Measurements from ENCODE around the gene SLN. TPM values are rescaled to one million over a fixed set of nuclear protein-coding genes. Genes with fewer than 3 reads are reported as not detected.

The SLN gene
- total RNA-seq, 1 experiment from 2014 or later = 0.40 TPM

- CTCF ChIA-PET = no interaction called here
Observed at GRCh38 chr11:107744736-107745135, 32.9 kb upstream of the SLN start.

GRCh38 chr11:107743191-107743590 is 31.3 kb upstream of the SLN start:
- peaks cover 54% of the 10 kb centered on the region for H3K27me3 ChIP-seq (ENCODE audit: low read length)
- H3K36me3 ChIP-seq (ENCODE audit: low read depth, low read length) = no peaks in the 10 kb centered on the region
- H3K4me3 ChIP-seq (ENCODE audit: low read length) = no peak overlapping the region
- H4K20me1 ChIP-seq (ENCODE audit: low read length) = no peaks in the 10 kb centered on the region
- H3K9ac ChIP-seq (ENCODE audit: low read length) = no peak overlapping the region
- H3K9me3 ChIP-seq (ENCODE audit: low read length) = no peaks in the 10 kb centered on the region
- no peak overlapping the region for H3K27ac ChIP-seq (ENCODE audit: low read length)
- TF ChIP-seq CTCF (conservative IDR thresholded peaks at IDR 0.05; ENCODE audit: low read depth, low read length) (no peak), EZH2phosphoT487 (IDR thresholded peaks at IDR 0.05; ENCODE audit: borderline replicate concordance, low read length) (no peak), EZH2 (IDR thresholded peaks at IDR 0.05; ENCODE audit: low read length, unreplicated experiment) (no peak)
- BruUV-seq (replicated peaks) = no TSS peak
- no peak overlapping the region for H2AFZ ChIP-seq (ENCODE audit: low read length)
- H3K4me2 ChIP-seq (ENCODE audit: low read length) = no peak overlapping the region
- no peaks in the 10 kb centered on the region for H3K9me2 ChIP-seq (replicated peaks; ENCODE audit: low read length)
- H3K79me2 ChIP-seq (ENCODE audit: low read length) = no peaks in the 10 kb centered on the region
- DNase-seq (no peak), ATAC-seq (no peak)
- H3K4me1 ChIP-seq (ENCODE audit: insufficient read depth, low read length) = no peaks in the 10 kb centered on the region
- ChIA-PET CTCF (no interaction called here), POLR2A (ENCODE audit: unreplicated experiment) (no interaction called here)
- no peaks in the 10 kb centered on the region for H3F3A ChIP-seq (ENCODE audit: low read length, unreplicated experiment)
- intact Hi-C loops (cut with micrococcal nuclease) = no loop called here

More at GRCh38 chr11:107744736-107745135, 32.9 kb upstream of the SLN start:
- H3K79me2 ChIP-seq (ENCODE audit: low read length) = no peaks in the 10 kb centered on the region
- H4K20me1 ChIP-seq (ENCODE audit: low read length) = no peaks in the 10 kb centered on the region
- no peak for ATAC-seq
- no peak overlapping the region for H3K4me3 ChIP-seq (ENCODE audit: low read length)
- no peaks in the 10 kb centered on the region for H3K4me1 ChIP-seq (ENCODE audit: insufficient read depth, low read length)
- DNase-seq = no peak
- POLR2A ChIA-PET (ENCODE audit: unreplicated experiment) = no interaction called here
- TF ChIP-seq EZH2phosphoT487 (IDR thresholded peaks at IDR 0.05; ENCODE audit: borderline replicate concordance, low read length) (no peak), EZH2 (IDR thresholded peaks at IDR 0.05; ENCODE audit: low read length, unreplicated experiment) (no peak), CTCF (conservative IDR thresholded peaks at IDR 0.05; ENCODE audit: low read depth, low read length) (no peak)
- no peak overlapping the region for H2AFZ ChIP-seq (ENCODE audit: low read length)
- H3K9ac ChIP-seq (ENCODE audit: low read length) = no peak overlapping the region
- no peak overlapping the region for H3K4me2 ChIP-seq (ENCODE audit: low read length)
- no peak overlapping the region for H3K27ac ChIP-seq (ENCODE audit: low read length)
- no peaks in the 10 kb centered on the region for H3K36me3 ChIP-seq (ENCODE audit: low read depth, low read length)
- H3K9me2 ChIP-seq (replicated peaks; ENCODE audit: low read length) = no peaks in the 10 kb centered on the region
- no peaks in the 10 kb centered on the region for H3K9me3 ChIP-seq (ENCODE audit: low read length)
- H3K27me3 ChIP-seq (ENCODE audit: low read length) = peaks cover 49% of the 10 kb centered on the region
- H3F3A ChIP-seq (ENCODE audit: low read length, unreplicated experiment) = no peaks in the 10 kb centered on the region
- intact Hi-C loops (cut with micrococcal nuclease) = no loop called here
- no TSS peak for BruUV-seq (replicated peaks)

- no peaks in the 10 kb centered on the region for H3K4me1 ChIP-seq (ENCODE audit: insufficient read depth, low read length)
- H3K36me3 ChIP-seq (ENCODE audit: low read depth, low read length) = no peaks in the 10 kb centered on the region
- H3K27ac ChIP-seq (ENCODE audit: low read length) = no peak overlapping the region
- no TSS peak for BruUV-seq (replicated peaks)
- DNase-seq (peak; percentile 73), ATAC-seq (peak; percentile 86)
- intact Hi-C loops (cut with micrococcal nuclease) = loop anchor here (2.0 kb wide), 2 partner anchors 30 to 158 kb away; no protein-coding TSS in a partner anchor
- peaks cover 45% of the 10 kb centered on the region for H3K27me3 ChIP-seq (ENCODE audit: low read length)
- no peaks in the 10 kb centered on the region for H3K79me2 ChIP-seq (ENCODE audit: low read length)
- peak; percentile 98 for TF ChIP-seq CTCF (conservative IDR thresholded peaks at IDR 0.05; ENCODE audit: low read depth, low read length)
- TF ChIP-seq EZH2 (IDR thresholded peaks at IDR 0.05; ENCODE audit: low read length, unreplicated experiment) = no peak
- no peaks in the 10 kb centered on the region for H3K9me3 ChIP-seq (ENCODE audit: low read length)
- H4K20me1 ChIP-seq (ENCODE audit: low read length) = no peaks in the 10 kb centered on the region
- no peak overlapping the region for H3K4me2 ChIP-seq (ENCODE audit: low read length)
- H3F3A ChIP-seq (ENCODE audit: low read length, unreplicated experiment) = no peaks in the 10 kb centered on the region
- H2AFZ ChIP-seq (ENCODE audit: low read length) = no peak overlapping the region
- H3K4me3 ChIP-seq (ENCODE audit: low read length) = no peak overlapping the region
- no peak overlapping the region for H3K9ac ChIP-seq (ENCODE audit: low read length)
- CTCF ChIA-PET = interaction anchor here (0.6 to 1.1 kb wide), 5 partner anchors 16 to 157 kb away, joined by 3 to 14 read pairs (median 3); no protein-coding TSS in a partner anchor
- no peaks in the 10 kb centered on the region for H3K9me2 ChIP-seq (replicated peaks; ENCODE audit: low read length)
- POLR2A ChIA-PET (ENCODE audit: unreplicated experiment) = interaction anchor here (0.6 kb wide), 1 partner anchor 10 kb away, joined by 3 read pairs; no protein-coding TSS in a partner anchor
Observed at GRCh38 chr11:107741044-107741823, 29.4 kb upstream of the SLN start.
